Uterus (tissue), 4 donors: ENCODE results near the gene CASP2. TPM values are rescaled to one million over a fixed set of nuclear protein-coding genes. Genes with fewer than 3 reads are reported as not detected.

ENCODE experiments used
- DNase-seq, 2 donors: peaks; one replicate each; pipeline ENCODE4 v3.0.0-alpha.2; 2019 to 2020
- H3K27ac ChIP-seq, 2 donors: fragments of 200-600 bp; sonication (generic); 1 replicate in 1 of 2; 2 replicates in 1 of 2; pipeline ENCODE4 v1.5.1; 2016 to 2018
- H3K27me3 ChIP-seq, 2 donors: fragments of 200-600 bp; sonication (generic); one replicate each; pipeline ENCODE4 v1.5.1; 2018 to 2019; ENCODE audit warnings: control low read depth in 1 of 2
- H3K36me3 ChIP-seq, 2 donors: fragments of 200-600 bp; sonication (generic); one replicate each; pipeline ENCODE4 v1.5.1; 2019; ENCODE audit warnings: control low read depth in 1 of 2
- H3K4me1 ChIP-seq, 2 donors: fragments of 200-600 bp; sonication (generic); one replicate each; pipeline ENCODE4 v1.5.1; 2018 to 2019; ENCODE audit warnings: control low read depth in 1 of 2
- H3K4me3 ChIP-seq, 2 donors: fragments of 200-600 bp; sonication (generic); 1 replicate in 1 of 2; 2 replicates in 1 of 2; pipeline ENCODE4 v1.5.1; 2018 to 2019; ENCODE audit warnings: mild to moderate bottlenecking in 1 of 2
- H3K9me3 ChIP-seq, 2 donors: fragments of 200-600 bp; sonication (generic); one replicate each; pipeline ENCODE4 v1.5.1; 2019; ENCODE audit warnings: control low read depth in 1 of 2
- CTCF ChIP-seq, 4 experiments: fragments of 200-600 bp in 2 of 4; fragments of 450-650 bp in 2 of 4; sonication (generic) in 2 of 4; IDR thresholded peaks; one replicate each; pipeline ENCODE4 v1.5.1; 2016 to 2019; ENCODE audit warnings: antibody characterized with exemption in 4 of 4, mild to moderate bottlenecking in 2 of 4, moderate library complexity in 1 of 4
- POLR2A ChIP-seq, 2 donors: fragments of 450-650 bp; IDR thresholded peaks; one replicate each; pipeline ENCODE4 v1.6.1; 2016; ENCODE audit warnings: antibody characterized with exemption in 2 of 2, mild to moderate bottlenecking in 1 of 2, moderate library complexity in 1 of 2
- intact Hi-C: fragments of 100-400 bp; cut with DNase I; formaldehyde crosslinking; loops from one replicate; pipeline ENCODE4 v1.15.1; 2023; ENCODE audit warnings: low total_unique reads
- total RNA-seq, 4 donors: library from RNA; depleted of rRNA in 3 of 4; stranded (reverse); fragments of >200 nt in 3 of 4; gene quantifications; one replicate each; pipeline versions ENCODE4 v1.1.0 to v1.2.4, GENCODE V29; 2014 to 2023
- donor health status: DM: yes; HTN: yes; CAD: no.

The CASP2 gene
- total RNA-seq, 4 donors from 2014 or later, result 4.1 to 32.2 (median 24.5) TPM

GRCh38 chr7:143321242-143321641 is 33.1 kb downstream of the CASP2 start:
- Histone ChIP-seq H3K27me3 (no peaks in the 10 kb centered on the region), H3K9me3 (no peaks in the 10 kb centered on the region), H3K36me3 (no peaks in the 10 kb centered on the region), H3K4me3 (no peak overlapping the region), H3K27ac (no peak overlapping the region), H3K4me1 (no peaks in the 10 kb centered on the region)
- no peak for DNase-seq
- TF ChIP-seq CTCF (IDR thresholded peaks at IDR 0.05) (no peak), POLR2A (IDR thresholded peaks at IDR 0.05) (no peak)
- intact Hi-C loops, result no loop called here

DNA sequence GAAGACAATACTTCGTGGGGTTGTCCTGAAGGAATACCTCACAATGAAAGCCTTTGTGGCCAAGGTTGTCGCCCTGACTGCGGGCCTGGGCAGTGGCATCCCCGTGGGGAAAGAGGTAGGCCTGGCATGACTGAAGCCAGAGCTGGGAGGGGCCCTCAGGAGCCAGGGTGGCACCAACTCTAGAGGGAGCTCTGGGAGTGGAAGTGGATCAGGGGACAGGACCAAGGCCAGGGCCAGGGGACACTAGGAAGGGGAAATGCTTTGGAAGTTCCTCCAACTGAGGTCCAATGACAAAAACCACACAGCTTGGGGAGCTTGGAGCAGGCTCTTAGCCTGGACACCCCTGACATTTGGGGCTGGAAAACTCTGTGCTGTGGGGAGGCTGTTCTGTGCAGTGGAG is 33.6 kb downstream of the CASP2 start:
- DNase-seq, result no peak
- H3K27ac ChIP-seq, result no peak overlapping the region
- intact Hi-C loops, result no loop called here

DNA sequence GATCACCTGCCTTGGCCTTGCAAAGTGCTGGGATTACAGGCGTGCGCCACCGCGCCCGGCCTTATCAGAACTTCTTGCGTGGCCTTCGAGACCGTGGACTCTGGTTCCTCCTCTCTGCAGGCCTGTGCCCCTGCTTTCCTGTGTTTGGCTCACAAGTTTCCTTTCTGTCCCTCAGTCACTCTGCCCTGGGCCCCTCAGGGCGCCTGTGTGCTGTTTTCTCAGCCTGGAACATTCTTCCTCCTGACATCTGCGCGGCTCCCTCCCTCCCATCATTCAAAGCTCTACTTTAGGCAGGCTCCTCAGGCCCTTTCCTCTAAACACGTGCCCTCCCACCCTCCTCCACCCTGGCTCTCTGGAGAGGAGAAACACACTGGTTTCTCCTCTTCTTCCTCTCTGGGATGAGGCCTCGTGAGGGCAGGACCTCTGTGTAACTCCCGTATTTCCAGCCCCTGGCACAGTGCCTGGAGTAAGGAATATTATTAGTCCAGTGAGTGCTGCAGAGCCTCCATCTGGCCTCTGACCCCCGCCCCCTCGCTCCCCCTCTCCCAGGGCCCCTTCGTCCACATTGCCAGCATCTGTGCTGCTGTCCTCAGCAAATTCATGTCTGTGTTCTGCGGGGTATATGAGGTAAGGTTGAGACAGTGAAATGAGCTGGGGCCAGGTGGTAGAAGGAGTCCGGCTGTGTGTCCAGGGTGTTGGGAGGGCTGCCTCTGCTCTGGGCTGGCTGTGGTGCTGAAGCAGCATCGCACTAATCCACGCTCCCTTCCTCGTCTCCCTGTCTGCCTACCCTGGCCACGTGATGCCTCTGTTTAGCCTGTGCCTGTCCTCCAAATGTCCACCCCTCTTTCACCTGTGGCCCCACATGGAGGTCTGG is 34.8 kb downstream of the CASP2 start:
- peak in 1 of 2 donors; percentile 49 for DNase-seq
- H3K36me3 ChIP-seq, result no peaks in the 10 kb centered on the region
- peak overlapping the region; percentile 40 to 56 for H3K27ac ChIP-seq
- TF ChIP-seq CTCF (IDR thresholded peaks at IDR 0.05) (no peak), POLR2A (IDR thresholded peaks at IDR 0.05) (no peak)
- no peaks in the 10 kb centered on the region for H3K9me3 ChIP-seq
- intact Hi-C loops, result no loop called here
- H3K4me1 ChIP-seq, result no peaks in the 10 kb centered on the region
- H3K27me3 ChIP-seq, result no peaks in the 10 kb centered on the region
- H3K4me3 ChIP-seq, result no peak overlapping the region

More for the DNA sequence above, 33.6 kb downstream of the CASP2 start:
- TF ChIP-seq CTCF (IDR thresholded peaks at IDR 0.05), result no peak
- TF ChIP-seq POLR2A (IDR thresholded peaks at IDR 0.05), result no peak
- Histone ChIP-seq H3K4me1 (no peaks in the 10 kb centered on the region), H3K4me3 (no peak overlapping the region), H3K36me3 (no peaks in the 10 kb centered on the region), H3K27me3 (no peaks in the 10 kb centered on the region), H3K9me3 (no peaks in the 10 kb centered on the region)

DNA sequence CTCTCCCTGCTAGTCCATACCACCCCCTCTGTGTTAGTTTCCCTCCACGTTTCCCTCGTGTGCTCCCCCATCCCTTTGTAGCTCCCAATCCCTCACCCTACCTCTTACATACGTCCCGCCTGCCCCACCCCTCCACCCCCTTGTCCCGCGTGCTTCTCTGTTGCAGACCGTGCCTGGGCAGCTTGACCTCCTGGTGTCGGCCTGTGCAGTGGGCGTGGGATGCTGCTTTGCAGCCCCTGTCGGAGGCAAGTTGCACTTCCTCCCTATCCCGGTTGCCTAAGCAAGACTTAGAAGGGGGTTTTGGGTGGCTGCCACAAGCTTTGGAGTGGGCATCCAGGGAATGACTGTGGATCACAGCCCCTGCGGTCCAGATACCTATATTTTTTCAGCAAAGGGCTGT is 35.5 kb downstream of the CASP2 start:
- Histone ChIP-seq H3K4me3 (no peak overlapping the region), H3K27ac (peak overlapping the region; percentile 40 to 56), H3K27me3 (no peaks in the 10 kb centered on the region), H3K4me1 (no peaks in the 10 kb centered on the region), H3K9me3 (no peaks in the 10 kb centered on the region), H3K36me3 (no peaks in the 10 kb centered on the region)
- intact Hi-C loops, result no loop called here
- DNase-seq, result peak in 1 of 2 donors; percentile 30
- TF ChIP-seq POLR2A (IDR thresholded peaks at IDR 0.05), result no peak
- TF ChIP-seq CTCF (IDR thresholded peaks at IDR 0.05), result peak in 1 of 4 experiments; percentile 13

DNA sequence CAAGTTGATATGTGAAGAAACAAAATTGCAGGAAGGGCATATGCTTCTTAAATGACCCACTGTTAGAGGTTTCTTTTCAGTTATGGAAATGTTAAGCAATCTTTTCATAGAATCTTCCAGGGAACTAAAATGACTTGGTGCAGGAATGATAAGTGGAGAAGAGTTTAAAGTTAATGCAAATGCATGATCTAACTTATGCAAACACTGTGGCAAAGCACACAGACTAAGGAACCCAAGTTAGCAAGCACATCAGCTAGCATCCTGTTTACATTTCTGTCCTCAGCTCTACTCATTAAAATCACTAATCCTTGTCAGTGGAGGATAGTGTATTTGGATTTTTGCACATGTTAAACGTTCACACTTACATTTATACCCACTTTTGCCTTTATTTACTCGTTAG is 37.1 kb downstream of the CASP2 start:
- Histone ChIP-seq H3K27ac (no peak overlapping the region), H3K36me3 (no peaks in the 10 kb centered on the region), H3K4me1 (no peaks in the 10 kb centered on the region), H3K9me3 (no peaks in the 10 kb centered on the region), H3K27me3 (no peaks in the 10 kb centered on the region), H3K4me3 (no peak overlapping the region)
- TF ChIP-seq POLR2A (IDR thresholded peaks at IDR 0.05) (no peak), CTCF (IDR thresholded peaks at IDR 0.05) (no peak)
- no peak for DNase-seq
- intact Hi-C loops, result no loop called here
